ENCODE data around the gene OR10W1. TPM values are rescaled to one million over a fixed set of nuclear protein-coding genes. Genes with fewer than 3 reads are reported as not detected.
A peak's percentile ranks its signal among the peaks of the same experiment; 100 is the strongest.

Gene OR10W1, protein sequence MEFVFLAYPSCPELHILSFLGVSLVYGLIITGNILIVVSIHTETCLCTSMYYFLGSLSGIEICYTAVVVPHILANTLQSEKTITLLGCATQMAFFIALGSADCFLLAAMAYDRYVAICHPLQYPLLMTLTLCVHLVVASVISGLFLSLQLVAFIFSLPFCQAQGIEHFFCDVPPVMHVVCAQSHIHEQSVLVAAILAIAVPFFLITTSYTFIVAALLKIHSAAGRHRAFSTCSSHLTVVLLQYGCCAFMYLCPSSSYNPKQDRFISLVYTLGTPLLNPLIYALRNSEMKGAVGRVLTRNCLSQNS
- total RNA-seq (not detected), polyA plus RNA-seq (ENCODE audit: insufficient read length in 2 of 2) (not detected)
- long read RNA-seq, donor 1, result 0 reads
- long read RNA-seq, donor 2, result 0 reads
- long read RNA-seq, donor 3, result 0 reads
- long read RNA-seq, donor 4, result 0 reads

DNA sequence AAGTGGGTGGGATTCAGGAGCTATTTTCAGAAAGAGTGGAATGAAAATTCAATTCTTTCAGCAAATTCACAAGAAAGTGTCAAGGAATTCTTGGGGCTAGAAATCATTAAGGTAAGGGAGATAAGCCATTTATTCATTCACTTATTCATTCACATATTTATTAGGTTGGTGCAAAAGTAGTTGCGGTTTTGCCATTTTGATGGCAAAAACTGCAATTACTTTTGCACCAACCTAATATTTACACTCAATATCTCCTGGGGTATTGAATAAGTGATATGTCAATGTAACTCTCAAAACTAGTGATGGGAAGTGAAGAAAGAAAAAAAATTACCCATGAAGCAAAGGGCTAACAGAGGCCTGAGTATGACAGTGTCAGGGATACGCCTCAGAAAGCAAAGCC lies at the start of gene OR10W1:
Gene OR10W1, minus strand, starts transcription at position 119 of the 400 bp plus-strand sequence. CDS start 402 bp downstream, outside the sequence.
- no peak within 1 kb of the TSS for H3K27ac ChIP-seq (ENCODE audit: low read depth, low read length)
- H3K9me3 ChIP-seq (ENCODE audit: control insufficient read depth, insufficient read depth, low read length), result no peaks in the 10 kb centered on the region
- no peak within 1 kb of the TSS for H3K4me3 ChIP-seq (ENCODE audit: low read depth, low read length)
- DNase-seq (ENCODE audit: low read depth in 4 of 6, low spot score in 6 of 6), result no peak
- no peaks in the 10 kb centered on the region for H3K36me3 ChIP-seq (ENCODE audit: control insufficient read depth, insufficient read depth, low read length)
- no peaks in the 10 kb centered on the region for H3K27me3 ChIP-seq (ENCODE audit: control insufficient read depth, insufficient read depth, low read length)
- no peaks in the 10 kb centered on the region for H3K4me1 ChIP-seq (ENCODE audit: control insufficient read depth, insufficient read depth, low read length)
- WGBS (ENCODE audit: insufficient coverage), result no CpG with 5 or more reads among the region's 2 CpGs

DNA sequence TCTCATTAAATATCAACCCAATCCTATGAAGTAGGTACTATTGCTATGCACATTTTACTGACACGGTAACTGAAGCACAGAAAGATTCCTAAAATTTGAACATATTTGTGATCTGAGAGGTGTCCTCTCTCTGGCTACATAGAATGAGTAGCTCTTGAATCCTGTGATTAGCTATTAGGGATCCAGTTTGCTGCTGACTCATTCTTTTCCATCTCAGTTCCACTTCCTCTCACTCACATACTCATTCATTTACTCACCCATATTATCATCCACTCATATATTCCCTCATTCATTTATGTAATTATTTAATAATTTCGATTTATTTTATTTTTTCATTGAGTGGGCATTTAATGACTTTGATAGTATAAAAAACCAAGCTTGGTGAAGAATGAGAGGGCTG lies 48.1 kb upstream of the OR10W1 start:
- Histone ChIP-seq H3K4me3 (ENCODE audit: low read depth, low read length) (no peak overlapping the region), H3K4me1 (ENCODE audit: control insufficient read depth, insufficient read depth, low read length) (no peaks in the 10 kb centered on the region), H3K9me3 (ENCODE audit: control insufficient read depth, insufficient read depth, low read length) (no peaks in the 10 kb centered on the region), H3K27me3 (ENCODE audit: control insufficient read depth, insufficient read depth, low read length) (no peaks in the 10 kb centered on the region), H3K36me3 (ENCODE audit: control insufficient read depth, insufficient read depth, low read length) (no peaks in the 10 kb centered on the region), H3K27ac (ENCODE audit: low read depth, low read length) (no peak overlapping the region)
- no CpG with 5 or more reads among the region's 2 CpGs for WGBS (ENCODE audit: insufficient coverage)
- no peak for DNase-seq (ENCODE audit: low read depth in 4 of 6, low spot score in 6 of 6)

DNA sequence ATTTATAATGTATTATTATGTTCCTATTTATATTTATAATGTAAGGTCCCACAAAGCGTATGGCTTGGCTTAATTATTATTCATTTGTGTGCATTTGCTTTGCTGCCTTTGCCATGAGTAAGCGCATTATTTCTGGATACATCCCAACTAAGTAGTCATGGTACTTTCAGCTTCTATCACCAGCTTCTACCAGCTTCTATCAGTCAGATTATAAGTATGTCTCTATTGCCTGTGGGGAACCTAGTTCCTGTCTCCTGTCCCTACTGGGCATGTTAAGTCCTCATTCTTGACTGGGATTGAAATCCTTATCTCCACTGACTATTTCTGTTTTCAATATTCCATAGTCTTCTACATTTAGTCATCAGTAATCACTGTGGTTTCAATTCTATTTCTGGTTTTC lies 33.5 kb upstream of the OR10W1 start:
- Histone ChIP-seq H3K27ac (ENCODE audit: low read depth, low read length) (no peak overlapping the region), H3K36me3 (ENCODE audit: control insufficient read depth, insufficient read depth, low read length) (no peaks in the 10 kb centered on the region), H3K27me3 (ENCODE audit: control insufficient read depth, insufficient read depth, low read length) (no peaks in the 10 kb centered on the region), H3K4me1 (ENCODE audit: control insufficient read depth, insufficient read depth, low read length) (no peaks in the 10 kb centered on the region), H3K9me3 (ENCODE audit: control insufficient read depth, insufficient read depth, low read length) (no peaks in the 10 kb centered on the region), H3K4me3 (ENCODE audit: low read depth, low read length) (no peak overlapping the region)
- WGBS (ENCODE audit: insufficient coverage), result no CpG with 5 or more reads among the region's 2 CpGs
- DNase-seq (ENCODE audit: low read depth in 4 of 6, low spot score in 6 of 6), result no peak

DNA sequence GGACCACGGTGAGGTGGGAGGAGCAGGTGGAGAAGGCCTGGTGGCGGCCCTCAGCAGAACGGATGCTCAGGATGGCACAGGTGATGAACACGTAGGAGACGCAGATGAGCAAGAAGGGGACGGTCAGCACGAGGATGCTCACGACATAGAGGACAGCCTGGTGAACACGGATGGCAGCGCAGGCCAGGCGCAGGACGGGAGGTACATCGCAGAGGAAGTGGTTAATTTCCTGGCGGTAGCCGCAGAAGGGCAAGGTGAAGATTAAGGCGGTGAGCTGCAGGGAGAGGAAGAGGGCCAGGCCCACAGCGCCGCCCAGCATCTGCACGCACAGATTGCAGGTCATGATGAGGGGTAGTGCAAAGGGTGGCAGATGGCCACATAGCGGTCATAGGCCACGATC lies 24.0 kb upstream of the OR10W1 start:
- no peak for DNase-seq (ENCODE audit: low read depth in 4 of 6, low spot score in 6 of 6)
- H3K27me3 ChIP-seq (ENCODE audit: control insufficient read depth, insufficient read depth, low read length), result no peaks in the 10 kb centered on the region
- H3K4me3 ChIP-seq (ENCODE audit: low read depth, low read length), result no peak overlapping the region
- H3K9me3 ChIP-seq (ENCODE audit: control insufficient read depth, insufficient read depth, low read length), result no peaks in the 10 kb centered on the region
- WGBS (ENCODE audit: insufficient coverage), result 93% methylated on average over 19 of the region's 21 CpGs
- H3K27ac ChIP-seq (ENCODE audit: low read depth, low read length), result no peak overlapping the region
- H3K36me3 ChIP-seq (ENCODE audit: control insufficient read depth, insufficient read depth, low read length), result no peaks in the 10 kb centered on the region
- no peaks in the 10 kb centered on the region for H3K4me1 ChIP-seq (ENCODE audit: control insufficient read depth, insufficient read depth, low read length)

DNA sequence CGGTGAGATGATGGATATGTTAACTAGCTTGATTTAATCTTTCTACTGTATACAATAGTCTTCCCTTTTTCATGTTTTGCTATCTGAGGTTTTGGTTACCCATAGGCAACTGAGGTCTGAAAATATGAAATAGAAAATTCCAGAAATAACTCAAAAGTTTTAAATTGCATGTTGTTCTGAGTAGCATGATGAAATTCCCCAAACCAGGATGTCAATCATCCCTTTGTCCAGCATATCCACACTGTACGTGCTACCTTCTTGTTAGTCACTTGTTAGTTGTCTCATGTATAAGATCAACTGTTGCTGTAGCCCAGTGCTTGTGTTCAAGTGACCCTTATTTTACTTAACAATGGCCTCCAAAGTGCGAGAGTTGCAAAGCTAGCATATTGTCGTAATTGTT lies 21.2 kb upstream of the OR10W1 start:
- Histone ChIP-seq H3K4me3 (ENCODE audit: low read depth, low read length) (no peak overlapping the region), H3K36me3 (ENCODE audit: control insufficient read depth, insufficient read depth, low read length) (no peaks in the 10 kb centered on the region), H3K27me3 (ENCODE audit: control insufficient read depth, insufficient read depth, low read length) (no peaks in the 10 kb centered on the region), H3K9me3 (ENCODE audit: control insufficient read depth, insufficient read depth, low read length) (no peaks in the 10 kb centered on the region), H3K27ac (ENCODE audit: low read depth, low read length) (no peak overlapping the region), H3K4me1 (ENCODE audit: control insufficient read depth, insufficient read depth, low read length) (no peaks in the 10 kb centered on the region)
- WGBS (ENCODE audit: insufficient coverage), result 86% methylated on average over 1 of the region's 4 CpGs
- no peak for DNase-seq (ENCODE audit: low read depth in 4 of 6, low spot score in 6 of 6)

DNA sequence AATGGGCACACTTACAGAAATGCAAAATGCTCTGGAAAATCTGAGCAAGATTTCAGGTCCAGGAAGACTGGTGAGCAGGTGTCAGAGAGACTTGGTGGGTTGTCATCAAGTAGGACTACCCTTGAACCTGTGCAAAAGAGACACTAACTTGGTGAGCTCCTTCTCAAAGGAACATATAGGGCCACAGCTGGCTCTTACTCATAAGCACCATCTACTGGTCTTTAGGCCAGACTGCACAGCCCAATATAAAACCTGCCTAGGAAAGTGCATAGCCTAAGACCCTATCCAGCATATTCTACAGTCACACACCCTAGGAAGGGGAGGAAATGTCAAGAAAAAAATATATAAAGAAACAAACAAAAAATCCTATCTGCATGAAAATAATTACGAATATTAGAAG lies 18.2 kb upstream of the OR10W1 start:
- DNase-seq (ENCODE audit: low read depth in 4 of 6, low spot score in 6 of 6), result peak in 2 of 6 donors; percentile 5 to 43
- no peaks in the 10 kb centered on the region for H3K36me3 ChIP-seq (ENCODE audit: control insufficient read depth, insufficient read depth, low read length)

DNA sequence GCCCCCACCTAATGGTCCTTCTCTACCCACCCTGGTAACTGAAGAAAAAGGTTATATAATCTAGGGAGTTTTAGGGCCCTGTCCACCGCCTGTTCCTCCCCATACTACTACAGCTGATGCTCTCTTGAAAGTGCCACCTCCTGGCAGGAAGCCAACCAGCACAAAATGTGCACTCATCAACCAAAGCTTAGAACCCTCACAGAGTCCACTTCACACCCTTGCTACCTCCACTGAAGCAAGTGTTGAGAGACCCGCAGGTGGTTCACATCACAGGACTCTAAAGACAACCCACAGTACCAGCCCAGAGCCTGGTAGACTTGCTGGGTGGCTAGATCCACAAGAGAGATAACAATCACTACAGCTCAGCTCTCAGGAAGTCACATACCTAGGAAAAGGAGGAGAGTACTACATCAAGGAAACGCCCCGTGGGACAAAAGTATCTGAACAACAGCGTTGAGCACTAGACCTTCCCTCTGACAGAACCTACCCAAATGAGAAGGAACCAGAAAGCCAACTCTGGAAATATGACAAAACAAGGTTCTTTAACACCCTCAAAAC lies 17.5 kb upstream of the OR10W1 start:
- DNase-seq (ENCODE audit: low read depth in 4 of 6, low spot score in 6 of 6), result no peak
- Histone ChIP-seq H3K27me3 (ENCODE audit: control insufficient read depth, insufficient read depth, low read length) (no peaks in the 10 kb centered on the region), H3K4me1 (ENCODE audit: control insufficient read depth, insufficient read depth, low read length) (no peaks in the 10 kb centered on the region), H3K4me3 (ENCODE audit: low read depth, low read length) (no peak overlapping the region), H3K36me3 (ENCODE audit: control insufficient read depth, insufficient read depth, low read length) (no peaks in the 10 kb centered on the region), H3K27ac (ENCODE audit: low read depth, low read length) (no peak overlapping the region), H3K9me3 (ENCODE audit: control insufficient read depth, insufficient read depth, low read length) (peaks cover 1% of the 10 kb centered on the region)
- WGBS (ENCODE audit: insufficient coverage), result 43% methylated on average over 2 of the region's 5 CpGs

More for the DNA sequence above, 18.2 kb upstream of the OR10W1 start:
- Histone ChIP-seq H3K27ac (ENCODE audit: low read depth, low read length) (no peak overlapping the region), H3K4me3 (ENCODE audit: low read depth, low read length) (no peak overlapping the region), H3K27me3 (ENCODE audit: control insufficient read depth, insufficient read depth, low read length) (no peaks in the 10 kb centered on the region), H3K9me3 (ENCODE audit: control insufficient read depth, insufficient read depth, low read length) (peaks cover 1% of the 10 kb centered on the region), H3K4me1 (ENCODE audit: control insufficient read depth, insufficient read depth, low read length) (no peaks in the 10 kb centered on the region)
- WGBS (ENCODE audit: insufficient coverage), result no CpG with 5 or more reads among the region's 1 CpG

DNA sequence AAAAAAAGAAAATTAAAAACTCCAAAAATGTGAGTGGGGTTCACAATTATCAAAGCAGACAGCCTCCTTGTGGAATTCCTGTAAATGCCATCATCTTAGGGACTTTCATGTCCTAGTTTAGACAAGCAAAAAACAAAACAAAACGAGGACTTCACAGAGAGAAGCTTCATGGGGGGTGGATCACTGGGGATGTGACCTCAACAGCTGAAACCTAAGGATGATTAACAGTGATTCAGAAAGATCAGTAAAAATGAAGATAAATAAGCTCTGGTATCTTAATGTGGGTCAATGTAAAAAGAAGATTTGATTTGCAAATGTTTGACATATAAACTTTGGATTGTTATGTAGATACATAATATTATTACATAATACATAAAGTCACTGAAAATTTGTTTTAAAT lies 8.1 kb upstream of the OR10W1 start:
- Histone ChIP-seq H3K36me3 (ENCODE audit: control insufficient read depth, insufficient read depth, low read length) (no peaks in the 10 kb centered on the region), H3K4me1 (ENCODE audit: control insufficient read depth, insufficient read depth, low read length) (no peaks in the 10 kb centered on the region), H3K4me3 (ENCODE audit: low read depth, low read length) (no peak overlapping the region), H3K27ac (ENCODE audit: low read depth, low read length) (no peak overlapping the region), H3K9me3 (ENCODE audit: control insufficient read depth, insufficient read depth, low read length) (no peaks in the 10 kb centered on the region), H3K27me3 (ENCODE audit: control insufficient read depth, insufficient read depth, low read length) (no peaks in the 10 kb centered on the region)
- no peak for DNase-seq (ENCODE audit: low read depth in 4 of 6, low spot score in 6 of 6)
- no CpG with 5 or more reads among the region's 1 CpG for WGBS (ENCODE audit: insufficient coverage)

DNA sequence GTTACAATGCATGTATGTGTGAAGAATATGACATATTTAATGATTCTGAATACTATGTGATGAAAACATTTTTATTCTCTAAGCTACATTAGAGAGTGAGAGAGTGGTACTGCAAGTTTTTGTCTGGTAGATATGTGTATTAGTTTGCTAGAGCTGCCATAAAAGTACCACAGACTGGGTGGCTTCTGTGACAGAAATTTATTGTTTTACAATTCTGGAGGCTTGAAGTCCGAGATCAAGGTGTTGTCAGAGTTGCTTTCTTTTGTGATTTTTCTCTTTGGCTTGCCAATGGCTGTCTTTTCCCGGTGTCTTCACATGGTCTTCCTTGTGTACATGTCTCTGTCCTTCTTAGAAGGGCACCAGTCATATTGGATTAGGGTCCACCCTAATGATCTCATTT lies 6.9 kb upstream of the OR10W1 start:
- 50% methylated on average over 1 of the region's 2 CpGs for WGBS (ENCODE audit: insufficient coverage)
- H3K27me3 ChIP-seq (ENCODE audit: control insufficient read depth, insufficient read depth, low read length), result no peaks in the 10 kb centered on the region

DNA sequence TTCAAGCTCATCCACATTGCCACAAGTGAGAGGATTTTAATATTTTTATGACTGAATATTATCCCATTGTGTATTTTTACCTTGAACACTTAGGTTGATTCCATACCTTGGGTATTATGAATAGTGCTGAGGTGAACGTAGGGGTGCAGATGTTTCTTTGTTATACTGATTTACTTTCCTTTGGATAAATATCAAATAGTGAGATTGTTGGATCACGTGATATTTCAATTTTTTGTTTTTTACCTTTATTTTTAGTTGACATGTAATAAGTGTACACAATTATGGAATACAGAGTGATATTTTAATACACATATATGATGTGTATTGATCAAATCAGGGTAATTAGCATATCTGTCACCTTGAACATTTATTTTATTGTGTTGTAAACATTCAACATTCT lies 8.1 kb downstream of the OR10W1 start:
- H3K36me3 ChIP-seq (ENCODE audit: control insufficient read depth, insufficient read depth, low read length), result no peaks in the 10 kb centered on the region
- H3K9me3 ChIP-seq (ENCODE audit: control insufficient read depth, insufficient read depth, low read length), result peaks cover 2% of the 10 kb centered on the region
- no peak overlapping the region for H3K4me3 ChIP-seq (ENCODE audit: low read depth, low read length)
- DNase-seq (ENCODE audit: low read depth in 4 of 6, low spot score in 6 of 6), result no peak
- no peak overlapping the region for H3K27ac ChIP-seq (ENCODE audit: low read depth, low read length)
- no peaks in the 10 kb centered on the region for H3K4me1 ChIP-seq (ENCODE audit: control insufficient read depth, insufficient read depth, low read length)
- no peaks in the 10 kb centered on the region for H3K27me3 ChIP-seq (ENCODE audit: control insufficient read depth, insufficient read depth, low read length)
- no CpG with 5 or more reads among the region's 2 CpGs for WGBS (ENCODE audit: insufficient coverage)

More for the DNA sequence above, 6.9 kb upstream of the OR10W1 start:
- no peak overlapping the region for H3K27ac ChIP-seq (ENCODE audit: low read depth, low read length)
- no peak for DNase-seq (ENCODE audit: low read depth in 4 of 6, low spot score in 6 of 6)
- no peaks in the 10 kb centered on the region for H3K4me1 ChIP-seq (ENCODE audit: control insufficient read depth, insufficient read depth, low read length)
- no peaks in the 10 kb centered on the region for H3K36me3 ChIP-seq (ENCODE audit: control insufficient read depth, insufficient read depth, low read length)
- H3K9me3 ChIP-seq (ENCODE audit: control insufficient read depth, insufficient read depth, low read length), result no peaks in the 10 kb centered on the region
- no peak overlapping the region for H3K4me3 ChIP-seq (ENCODE audit: low read depth, low read length)

Measured in spinal cord (tissue), 10 donors.